NCI-H524 (cell line): ENCODE data around the gene NECTIN2.
A peak's percentile ranks its signal among the peaks of the same experiment; 100 is the strongest.
"Not testable (repeated sequence)": the region's sequence is repeated elsewhere in the genome, so short reads cannot be mapped to it uniquely, and the experiment has no call there.

Experiments
- DNase-seq, 2 experiments: peaks; one replicate each; lab custom pipeline; 2025; lab: John Stamatoyannopoulos, UW

Gene NECTIN2

DNA sequence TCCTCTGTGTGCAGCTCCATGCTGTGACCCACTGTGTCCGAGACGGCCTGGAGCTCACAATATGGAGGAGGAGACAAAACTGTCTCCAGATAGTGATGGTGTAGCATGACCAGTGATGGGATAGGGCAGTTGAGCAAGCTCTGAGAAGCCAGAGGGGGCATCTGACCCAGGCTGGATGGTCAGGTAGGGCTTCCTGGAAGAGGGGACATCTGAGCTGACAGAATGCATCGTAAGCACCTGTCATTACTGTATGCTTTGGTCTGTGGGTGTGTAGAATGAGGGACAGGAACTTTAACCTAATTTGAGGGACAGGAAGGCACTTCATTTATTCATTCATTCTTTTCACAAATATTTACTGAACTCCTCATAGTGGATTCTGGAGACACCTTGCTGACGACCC lies 38.5 kb downstream of the NECTIN2 start:
- DNase-seq = no peak

DNA sequence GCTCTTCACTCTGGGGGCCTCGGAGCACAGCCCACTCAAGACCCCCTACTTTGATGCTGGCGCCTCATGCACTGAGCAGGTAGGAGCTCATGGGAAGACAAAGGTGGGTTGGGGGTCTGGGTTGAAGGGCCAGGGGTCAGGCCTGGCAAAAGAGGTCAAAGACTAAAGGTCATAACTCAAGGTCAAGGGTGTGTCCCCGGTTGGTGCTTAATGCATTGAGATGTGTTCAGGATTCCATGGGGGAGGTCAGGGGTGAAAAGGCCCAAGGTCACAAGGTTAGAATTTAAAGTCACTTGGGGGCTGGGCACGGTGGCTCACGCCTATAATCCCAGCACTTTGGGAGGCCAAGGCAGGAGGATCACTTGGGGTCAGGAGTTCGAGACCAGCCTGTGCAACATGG lies 40.0 kb downstream of the NECTIN2 start:
- DNase-seq = no peak

DNA sequence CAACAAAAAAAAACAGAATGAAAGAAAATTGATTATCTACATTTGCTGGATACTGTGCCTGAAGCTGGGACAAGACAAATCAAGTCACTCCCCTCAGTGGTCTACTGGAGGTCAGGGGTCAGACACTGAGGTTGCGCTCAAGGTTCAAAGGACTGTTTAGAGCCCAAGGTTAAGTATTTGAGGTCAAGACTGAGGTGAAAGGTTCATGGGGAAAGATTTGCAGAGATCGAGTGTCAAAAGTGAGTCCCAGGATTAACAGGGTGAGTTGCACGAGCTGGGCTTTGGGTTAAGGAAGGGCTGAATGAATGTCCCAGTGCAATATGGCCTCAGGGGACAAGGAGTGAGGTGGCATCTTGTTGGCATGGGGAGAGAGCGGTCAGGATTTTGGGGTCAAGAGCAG lies 41.6 kb downstream of the NECTIN2 start:
- no peak for DNase-seq

DNA sequence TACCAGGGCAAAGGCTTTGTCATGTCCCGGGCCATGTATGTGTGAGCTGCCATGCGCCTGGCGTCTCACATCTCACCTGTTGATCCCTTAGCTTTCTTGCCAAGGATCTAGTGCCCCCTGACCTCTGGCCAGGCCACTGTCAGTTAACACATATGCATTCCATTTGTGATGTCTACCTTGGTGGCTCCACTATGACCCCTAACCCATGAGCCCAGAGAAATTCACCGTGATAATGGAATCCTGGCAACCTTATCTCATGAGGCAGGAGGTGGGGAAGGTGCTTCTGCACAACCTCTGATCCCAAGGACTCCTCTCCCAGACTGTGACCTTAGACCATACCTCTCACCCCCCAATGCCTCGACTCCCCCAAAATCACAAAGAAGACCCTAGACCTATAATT lies 42.2 kb downstream of the NECTIN2 start:
- DNase-seq = not testable (repeated sequence)

DNA sequence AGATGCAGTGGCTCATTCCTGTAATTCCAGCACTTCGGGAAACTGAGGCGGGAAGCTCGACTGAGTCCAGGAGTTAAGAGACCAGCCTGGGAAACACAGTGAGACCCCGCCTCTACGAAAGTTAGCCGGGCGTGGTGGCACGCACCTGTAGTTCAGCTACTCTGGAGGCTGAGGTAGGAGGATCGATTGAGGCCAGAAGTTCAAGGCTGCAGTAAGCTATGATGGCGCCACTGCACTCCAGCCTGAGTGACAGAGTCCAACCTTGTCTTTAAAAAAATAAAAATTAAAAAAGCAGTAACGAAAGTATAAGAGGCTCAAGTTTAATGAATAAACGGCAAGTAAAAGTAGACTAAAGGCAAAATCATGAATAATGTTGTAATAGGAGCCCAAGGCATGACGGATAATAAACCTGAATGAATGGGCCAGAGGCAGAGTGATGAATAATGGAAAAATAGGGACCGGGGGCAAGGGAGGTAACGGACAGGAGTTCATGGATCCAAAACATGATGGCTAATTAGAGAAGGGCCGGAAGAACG lies 43.8 kb downstream of the NECTIN2 start:
- no peak for DNase-seq

DNA sequence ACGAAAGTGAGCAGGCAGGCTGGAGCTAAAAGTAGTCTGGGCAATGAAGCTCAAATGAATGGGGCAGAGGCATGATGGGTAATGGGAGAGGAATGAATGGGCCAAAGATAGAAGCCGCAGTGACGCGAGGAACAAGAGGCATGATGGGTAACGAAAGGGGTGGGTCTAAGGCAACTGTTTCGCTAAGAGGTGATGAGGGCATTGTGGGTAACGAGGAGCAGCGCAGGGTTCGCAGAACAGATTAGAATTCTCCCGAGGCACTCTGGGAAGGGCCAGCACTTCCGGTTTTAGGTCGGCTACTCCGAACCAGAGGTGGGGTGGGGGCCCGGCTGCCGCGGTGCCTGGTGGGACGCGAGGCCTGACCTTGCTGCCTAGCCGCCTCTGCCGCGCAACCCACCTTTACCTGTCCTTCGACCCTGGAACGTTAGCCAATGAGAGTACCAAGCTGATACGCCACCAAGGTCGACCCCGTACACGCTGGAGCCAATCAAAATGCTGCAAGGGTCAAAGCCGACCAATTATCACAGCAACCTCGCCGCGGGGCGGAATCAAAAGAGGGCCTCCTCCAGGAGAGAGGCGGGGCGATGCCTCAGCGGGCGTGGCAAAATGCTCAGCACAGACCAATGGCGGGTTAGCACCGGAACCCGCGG lies 44.4 kb downstream of the NECTIN2 start:
- peak; percentile 100 for DNase-seq

DNA sequence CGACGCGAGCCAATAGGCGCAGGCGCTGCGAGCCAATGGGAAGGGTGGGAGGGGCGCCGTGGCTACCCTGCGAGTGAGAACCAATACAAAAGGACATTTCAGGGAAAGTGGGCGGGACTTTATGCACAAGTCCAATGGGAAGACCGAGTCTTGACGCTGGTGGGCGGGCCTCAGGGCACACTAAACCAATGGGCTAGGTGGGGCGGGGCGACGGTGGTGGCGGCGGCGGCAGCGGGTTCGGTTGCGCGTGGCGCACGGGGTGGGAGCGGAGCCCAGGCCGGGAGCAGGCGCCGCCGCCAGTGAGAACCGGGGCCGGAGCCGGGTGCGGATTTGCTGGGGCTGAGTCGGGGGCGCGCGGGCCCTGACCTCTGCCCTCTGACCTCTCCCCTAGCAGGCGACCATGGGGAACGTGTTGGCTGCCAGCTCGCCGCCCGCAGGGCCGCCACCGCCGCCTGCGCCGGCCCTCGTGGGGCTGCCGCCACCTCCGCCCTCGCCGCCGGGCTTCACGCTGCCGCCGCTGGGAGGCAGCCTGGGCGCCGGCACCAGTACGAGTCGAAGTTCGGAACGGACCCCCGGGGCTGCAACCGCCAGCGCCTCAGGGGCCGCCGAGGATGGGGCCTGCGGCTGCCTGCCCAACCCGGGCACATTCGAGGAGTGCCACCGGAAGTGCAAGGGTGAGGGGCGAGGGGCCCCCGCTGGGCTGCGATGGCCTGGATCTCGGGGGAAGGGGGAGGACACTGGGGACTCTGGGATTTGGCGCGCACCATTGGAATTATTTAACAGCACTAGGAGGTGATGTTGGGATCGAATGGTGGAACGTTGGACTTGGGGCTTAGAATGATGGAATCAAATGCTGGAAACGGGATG lies 45.2 kb downstream of the NECTIN2 start, which contains the start of gene TOMM40:
TSS of gene TOMM40 (plus strand) at position 239 of the 867 bp plus-strand sequence. CDS start at position 401, 162 bp downstream.
- DNase-seq = peak; percentile 100

DNA sequence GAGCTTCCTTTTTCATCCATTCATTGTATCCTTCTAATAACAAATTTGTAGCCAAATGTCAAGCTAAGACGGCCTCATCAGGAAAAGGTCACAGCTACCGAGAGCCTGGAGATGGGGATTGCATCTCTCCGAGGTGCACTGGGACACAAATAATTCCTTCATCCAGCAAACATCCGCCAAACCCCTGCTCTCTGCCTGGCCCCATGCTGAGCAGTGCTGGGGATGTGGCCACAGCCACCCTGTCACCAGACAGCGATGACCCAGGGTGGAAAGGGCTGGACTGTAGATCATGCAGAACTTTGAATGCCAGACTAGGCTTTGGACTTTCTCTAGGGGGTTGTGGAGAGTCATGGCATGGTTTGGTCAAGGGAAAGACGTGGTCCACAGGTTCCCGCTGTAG lies 46.8 kb downstream of the NECTIN2 start:
- DNase-seq = no peak

DNA sequence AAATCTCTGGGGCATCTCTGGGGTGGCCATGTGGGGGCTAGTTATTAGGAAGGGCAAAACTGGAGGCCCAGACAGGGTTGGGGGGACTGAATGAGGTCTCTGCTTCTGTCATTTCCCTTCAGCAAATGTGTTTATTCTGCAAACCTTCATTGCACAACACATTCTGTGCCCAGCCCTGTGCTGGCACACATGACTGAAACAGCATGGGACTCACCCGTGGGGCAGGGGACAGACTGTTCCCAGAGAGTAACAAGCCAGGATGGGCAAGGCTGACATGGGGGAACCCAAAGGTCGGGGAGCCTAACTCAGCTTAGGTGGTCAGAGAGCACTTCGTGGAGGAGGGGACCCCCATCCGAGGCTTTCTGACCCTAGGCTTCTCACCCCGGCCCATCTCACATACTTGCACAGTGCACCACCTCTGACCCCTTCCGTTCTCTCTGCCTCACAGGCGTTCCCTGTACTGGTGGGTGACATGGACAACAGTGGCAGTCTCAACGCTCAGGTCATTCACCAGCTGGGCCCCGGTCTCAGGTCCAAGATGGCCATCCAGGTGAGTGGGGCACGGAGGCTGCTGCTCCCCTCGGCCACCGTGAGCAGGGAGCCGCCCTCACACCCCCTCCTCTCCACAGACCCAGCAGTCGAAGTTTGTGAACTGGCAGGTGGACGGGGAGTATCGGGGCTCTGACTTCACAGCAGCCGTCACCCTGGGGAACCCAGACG lies 47.4 kb downstream of the NECTIN2 start:
- DNase-seq = no peak

DNA sequence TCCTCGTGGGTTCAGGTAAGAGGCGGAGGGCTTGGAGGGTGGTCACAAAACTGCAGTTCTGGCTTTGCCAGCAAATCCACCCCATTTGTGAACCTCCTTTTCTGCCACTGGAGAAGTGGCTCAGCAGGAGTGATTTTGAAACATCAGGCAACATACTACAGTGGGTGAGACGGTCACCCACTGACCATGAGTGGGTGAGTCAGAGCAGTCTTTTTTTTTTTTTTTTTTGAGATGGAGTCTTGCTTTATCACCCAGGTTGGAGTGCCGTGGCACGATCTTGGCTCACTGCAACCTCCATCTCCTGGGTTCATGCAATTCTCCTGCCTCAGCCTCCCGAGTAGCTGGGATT lies 47.9 kb downstream of the NECTIN2 start:
- no peak for DNase-seq

DNA sequence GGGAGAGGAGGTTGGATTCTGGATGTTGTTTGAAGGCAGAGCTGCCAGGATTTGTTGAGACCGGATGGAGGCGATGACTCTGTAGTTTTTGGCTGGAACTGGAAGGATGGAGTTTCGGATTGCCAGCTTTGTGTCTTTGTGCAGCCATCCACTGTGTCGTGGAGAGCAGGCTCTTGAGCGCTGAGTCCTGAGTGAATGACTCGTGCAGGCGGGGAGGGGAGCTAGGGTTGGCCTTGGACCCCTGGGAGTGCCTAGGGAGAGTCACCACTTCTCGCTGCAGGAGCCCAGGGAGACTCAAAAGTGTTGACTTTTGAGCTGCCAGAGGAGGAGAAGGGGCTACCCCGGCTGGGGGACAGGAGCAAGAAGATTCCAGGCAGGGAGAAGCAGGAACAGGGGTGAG lies 48.8 kb downstream of the NECTIN2 start:
- DNase-seq = no peak

DNA sequence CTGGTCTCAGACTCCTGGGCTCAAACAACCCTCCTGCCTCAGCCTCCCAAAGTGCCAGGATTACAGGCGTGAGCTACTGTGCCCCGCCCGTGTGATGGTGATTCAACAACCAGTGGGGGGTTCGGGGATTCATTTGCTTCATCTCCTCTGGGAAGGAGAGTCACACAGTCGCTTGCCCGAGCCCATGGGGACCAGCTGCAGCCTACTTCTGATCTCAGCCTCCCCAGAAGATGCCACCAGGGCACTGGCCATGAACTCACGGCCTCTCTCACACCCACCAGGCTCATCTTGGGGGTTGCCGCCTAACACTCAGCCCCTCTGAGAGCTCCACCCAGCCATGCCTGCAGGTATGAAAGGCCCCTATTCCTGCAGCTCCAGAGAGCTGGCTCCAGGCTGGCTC lies 51.7 kb downstream of the NECTIN2 start:
- DNase-seq = no peak

DNA sequence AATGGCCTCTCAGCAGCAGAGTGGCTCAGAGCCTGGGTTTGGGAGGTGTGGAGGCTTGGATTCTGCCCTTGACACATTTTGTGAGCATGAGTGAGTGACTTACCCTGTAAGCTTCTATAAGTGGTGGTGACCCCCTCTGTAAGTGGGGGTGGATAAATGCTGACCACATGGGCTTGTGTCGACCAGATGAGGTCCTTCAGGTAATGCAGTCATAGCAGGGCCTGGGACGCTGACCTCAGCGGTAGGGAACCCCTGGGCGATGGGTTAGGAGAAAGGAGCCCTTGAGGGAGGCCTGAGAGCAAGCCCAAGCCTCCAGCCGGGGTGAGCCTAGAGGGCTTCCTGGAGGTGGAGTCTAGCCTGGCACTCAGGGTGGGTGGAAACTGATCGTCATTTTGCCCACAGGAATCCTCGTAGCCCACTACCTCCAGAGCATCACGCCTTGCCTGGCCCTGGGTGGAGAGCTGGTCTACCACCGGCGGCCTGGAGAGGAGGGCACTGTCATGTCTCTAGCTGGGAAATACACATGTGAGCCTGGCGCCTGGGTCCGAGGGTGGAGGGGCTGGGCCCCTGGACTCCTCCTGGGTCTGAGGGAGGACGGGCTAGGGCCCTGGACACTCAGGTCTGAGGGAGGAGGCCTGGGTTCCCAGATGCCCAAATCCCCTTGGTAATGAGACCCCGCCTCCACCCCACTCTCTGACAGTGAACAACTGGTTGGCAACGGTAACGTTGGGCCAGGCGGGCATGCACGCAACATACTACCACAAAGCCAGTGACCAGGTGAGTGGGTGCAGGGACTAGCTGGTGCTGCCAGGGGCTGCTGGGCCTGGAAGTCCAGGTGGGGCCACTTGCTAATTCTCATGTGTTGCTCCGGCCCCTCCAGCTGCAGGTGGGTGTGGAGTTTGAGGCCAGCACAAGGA lies 54.5 kb downstream of the NECTIN2 start:
- no peak for DNase-seq

DNA sequence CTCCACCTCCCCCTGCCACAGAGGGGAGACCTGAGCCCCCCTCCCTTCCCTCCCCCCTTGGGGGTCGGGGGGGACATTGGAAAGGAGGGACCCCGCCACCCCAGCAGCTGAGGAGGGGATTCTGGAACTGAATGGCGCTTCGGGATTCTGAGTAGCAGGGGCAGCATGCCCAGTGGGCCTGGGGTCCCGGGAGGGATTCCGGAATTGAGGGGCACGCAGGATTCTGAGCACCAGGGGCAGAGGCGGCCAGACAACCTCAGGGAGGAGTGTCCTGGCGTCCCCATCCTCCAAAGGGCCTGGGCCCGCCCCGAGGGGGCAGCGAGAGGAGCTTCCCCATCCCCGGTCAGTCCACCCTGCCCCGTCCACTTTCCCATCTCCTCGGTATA lies 57.1 kb downstream of the NECTIN2 start:
- no peak for DNase-seq

DNA sequence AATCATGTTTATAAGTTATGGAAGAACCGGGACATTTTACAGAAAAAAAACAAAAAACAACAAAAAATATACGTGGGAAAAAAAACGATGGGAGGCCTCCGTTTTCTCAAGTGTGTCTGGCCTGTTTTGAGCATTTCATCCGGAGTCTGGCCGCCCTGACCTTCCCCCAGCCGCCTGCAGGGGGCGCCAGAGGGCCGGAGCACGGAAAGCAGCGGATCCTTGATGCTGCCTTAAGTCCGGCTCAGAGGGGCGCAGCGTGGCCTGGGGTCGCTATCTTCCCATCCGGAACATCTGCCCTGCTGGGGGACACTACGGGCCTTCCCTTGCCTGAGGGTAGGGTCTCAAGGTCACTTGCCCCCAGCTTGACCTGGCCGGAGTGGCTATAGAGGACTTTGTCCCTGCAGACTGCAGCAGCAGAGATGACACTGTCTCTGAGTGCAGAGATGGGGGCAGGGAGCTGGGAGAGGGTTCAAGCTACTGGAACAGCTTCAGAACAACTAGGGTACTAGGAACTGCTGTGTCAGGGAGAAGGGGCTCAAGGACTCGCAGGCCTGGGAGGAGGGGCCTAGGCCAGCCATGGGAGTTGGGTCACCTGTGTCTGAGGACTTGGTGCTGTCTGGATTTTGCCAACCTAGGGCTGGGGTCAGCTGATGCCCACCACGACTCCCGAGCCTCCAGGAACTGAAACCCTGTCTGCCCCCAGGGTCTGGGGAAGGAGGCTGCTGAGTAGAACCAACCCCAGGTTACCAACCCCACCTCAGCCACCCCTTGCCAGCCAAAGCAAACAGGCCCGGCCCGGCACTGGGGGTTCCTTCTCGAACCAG lies 57.7 kb downstream of the NECTIN2 start:
- DNase-seq = peak in 1 of 2 experiments; percentile 32

DNA sequence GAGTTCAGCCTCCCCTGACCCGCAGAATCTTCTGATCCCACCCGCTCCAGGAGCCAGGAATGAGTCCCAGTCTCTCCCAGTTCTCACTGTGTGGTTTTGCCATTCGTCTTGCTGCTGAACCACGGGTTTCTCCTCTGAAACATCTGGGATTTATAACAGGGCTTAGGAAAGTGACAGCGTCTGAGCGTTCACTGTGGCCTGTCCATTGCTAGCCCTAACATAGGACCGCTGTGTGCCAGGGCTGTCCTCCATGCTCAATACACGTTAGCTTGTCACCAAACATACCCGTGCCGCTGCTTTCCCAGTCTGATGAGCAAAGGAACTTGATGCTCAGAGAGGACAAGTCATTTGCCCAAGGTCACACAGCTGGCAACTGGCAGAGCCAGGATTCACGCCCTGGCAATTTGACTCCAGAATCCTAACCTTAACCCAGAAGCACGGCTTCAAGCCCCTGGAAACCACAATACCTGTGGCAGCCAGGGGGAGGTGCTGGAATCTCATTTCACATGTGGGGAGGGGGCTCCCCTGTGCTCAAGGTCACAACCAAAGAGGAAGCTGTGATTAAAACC lies 58.4 kb downstream of the NECTIN2 start:
- DNase-seq = peak in 1 of 2 experiments; percentile 11

DNA sequence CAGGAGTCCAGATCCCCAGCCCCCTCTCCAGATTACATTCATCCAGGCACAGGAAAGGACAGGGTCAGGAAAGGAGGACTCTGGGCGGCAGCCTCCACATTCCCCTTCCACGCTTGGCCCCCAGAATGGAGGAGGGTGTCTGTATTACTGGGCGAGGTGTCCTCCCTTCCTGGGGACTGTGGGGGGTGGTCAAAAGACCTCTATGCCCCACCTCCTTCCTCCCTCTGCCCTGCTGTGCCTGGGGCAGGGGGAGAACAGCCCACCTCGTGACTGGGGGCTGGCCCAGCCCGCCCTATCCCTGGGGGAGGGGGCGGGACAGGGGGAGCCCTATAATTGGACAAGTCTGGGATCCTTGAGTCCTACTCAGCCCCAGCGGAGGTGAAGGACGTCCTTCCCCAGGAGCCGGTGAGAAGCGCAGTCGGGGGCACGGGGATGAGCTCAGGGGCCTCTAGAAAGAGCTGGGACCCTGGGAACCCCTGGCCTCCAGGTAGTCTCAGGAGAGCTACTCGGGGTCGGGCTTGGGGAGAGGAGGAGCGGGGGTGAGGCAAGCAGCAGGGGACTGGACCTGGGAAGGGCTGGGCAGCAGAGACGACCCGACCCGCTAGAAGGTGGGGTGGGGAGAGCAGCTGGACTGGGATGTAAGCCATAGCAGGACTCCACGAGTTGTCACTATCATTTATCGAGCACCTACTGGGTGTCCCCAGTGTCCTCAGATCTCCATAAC lies 59.5 kb downstream of the NECTIN2 start, which contains the start of gene APOE:
TSS of gene APOE (plus strand) at position 360 of the 724 bp plus-strand sequence. CDS start 829 bp downstream, outside the sequence.
- no peak for DNase-seq

DNA sequence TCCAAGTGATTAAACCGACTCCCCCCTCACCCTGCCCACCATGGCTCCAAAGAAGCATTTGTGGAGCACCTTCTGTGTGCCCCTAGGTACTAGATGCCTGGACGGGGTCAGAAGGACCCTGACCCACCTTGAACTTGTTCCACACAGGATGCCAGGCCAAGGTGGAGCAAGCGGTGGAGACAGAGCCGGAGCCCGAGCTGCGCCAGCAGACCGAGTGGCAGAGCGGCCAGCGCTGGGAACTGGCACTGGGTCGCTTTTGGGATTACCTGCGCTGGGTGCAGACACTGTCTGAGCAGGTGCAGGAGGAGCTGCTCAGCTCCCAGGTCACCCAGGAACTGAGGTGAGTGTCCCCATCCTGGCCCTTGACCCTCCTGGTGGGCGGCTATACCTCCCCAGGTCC lies 61.5 kb downstream of the NECTIN2 start:
- no peak for DNase-seq

DNA sequence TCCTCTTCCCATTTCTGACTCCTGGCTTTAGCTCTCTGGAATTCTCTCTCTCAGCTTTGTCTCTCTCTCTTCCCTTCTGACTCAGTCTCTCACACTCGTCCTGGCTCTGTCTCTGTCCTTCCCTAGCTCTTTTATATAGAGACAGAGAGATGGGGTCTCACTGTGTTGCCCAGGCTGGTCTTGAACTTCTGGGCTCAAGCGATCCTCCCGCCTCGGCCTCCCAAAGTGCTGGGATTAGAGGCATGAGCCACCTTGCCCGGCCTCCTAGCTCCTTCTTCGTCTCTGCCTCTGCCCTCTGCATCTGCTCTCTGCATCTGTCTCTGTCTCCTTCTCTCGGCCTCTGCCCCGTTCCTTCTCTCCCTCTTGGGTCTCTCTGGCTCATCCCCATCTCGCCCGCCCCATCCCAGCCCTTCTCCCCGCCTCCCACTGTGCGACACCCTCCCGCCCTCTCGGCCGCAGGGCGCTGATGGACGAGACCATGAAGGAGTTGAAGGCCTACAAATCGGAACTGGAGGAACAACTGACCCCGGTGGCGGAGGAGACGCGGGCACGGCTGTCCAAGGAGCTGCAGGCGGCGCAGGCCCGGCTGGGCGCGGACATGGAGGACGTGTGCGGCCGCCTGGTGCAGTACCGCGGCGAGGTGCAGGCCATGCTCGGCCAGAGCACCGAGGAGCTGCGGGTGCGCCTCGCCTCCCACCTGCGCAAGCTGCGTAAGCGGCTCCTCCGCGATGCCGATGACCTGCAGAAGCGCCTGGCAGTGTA lies 62.2 kb downstream of the NECTIN2 start:
- DNase-seq = no peak
